Spleen (tissue), 3 donors: Measurements from ENCODE around the gene PWP1.

Experiments used
- POLR2A ChIP-seq, 3 donors: fragments of 450-650 bp; IDR thresholded peaks; one replicate each; pipeline ENCODE4 v1.5.1; 2017; ENCODE audit warnings: antibody characterized with exemption in 3 of 3, mild to moderate bottlenecking in 1 of 3
- POLR2AphosphoS5 ChIP-seq, 3 donors: sonication (generic); formaldehyde crosslinking; IDR thresholded peaks; one replicate each; pipeline ENCODE4 v1.5.1; 2017; ENCODE audit warnings: antibody characterized with exemption in 3 of 3

DNA sequence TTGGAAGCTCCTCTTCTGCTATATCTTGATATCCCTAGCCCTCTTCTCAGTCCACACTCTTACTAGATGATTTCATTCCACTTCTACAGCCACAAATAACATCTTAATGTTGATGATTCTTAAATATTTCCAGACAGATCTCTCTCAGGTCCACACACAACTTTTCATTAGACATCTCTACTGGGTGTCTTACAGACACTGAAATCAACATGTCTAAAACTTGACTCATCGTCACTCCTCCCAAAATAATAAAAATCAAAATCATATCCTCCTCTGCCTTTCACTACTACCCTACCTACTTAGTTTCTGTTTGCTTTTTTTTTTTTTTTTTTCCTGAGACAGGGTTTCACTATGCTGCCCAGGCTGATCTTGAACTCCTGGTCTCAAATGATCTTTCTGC lies 63.5 kb downstream of the PWP1 start:
- TF ChIP-seq POLR2AphosphoS5 (IDR thresholded peaks at IDR 0.05) (no peak), POLR2A (IDR thresholded peaks at IDR 0.05) (no peak)
